Activated T-helper 1 cell treated with anti-CD3 and anti-CD28 coated beads, Interleukin-2, amount 50 U/mL, for 16 hours (primary cell): Measurements from ENCODE around the gene KRT37.

Experiments
- DNase-seq, 2 donors: peaks; one replicate each; pipeline ENCODE4 v3.0.0-alpha.2; 2020; ENCODE audit warnings: low read depth in 1 of 2, low spot score in 1 of 2

Gene KRT37

DNA sequence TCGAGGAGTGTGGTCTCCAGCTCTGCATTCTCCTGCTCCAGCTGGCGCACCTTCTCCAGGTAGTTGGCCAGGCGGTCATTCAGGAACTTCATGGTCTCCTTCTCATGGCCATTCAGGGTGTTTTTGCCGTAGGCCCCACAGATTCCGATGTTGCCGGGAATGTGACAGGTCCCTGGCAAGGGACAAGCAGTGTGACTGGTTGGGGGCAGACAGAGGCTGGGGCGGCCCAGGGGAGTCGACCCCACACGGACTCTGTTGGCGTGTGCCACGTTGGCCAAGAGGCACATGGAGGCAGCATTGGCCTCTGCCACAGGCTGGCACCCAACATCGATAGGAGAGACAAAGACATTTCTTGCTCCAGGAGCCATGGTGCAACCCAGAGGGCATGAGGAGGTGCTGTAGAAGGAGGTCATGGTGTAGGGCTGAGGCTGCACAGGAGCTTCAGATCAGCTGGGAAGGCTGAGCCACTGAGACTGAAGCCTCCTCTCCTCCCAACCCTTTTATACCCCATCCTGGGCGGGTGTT is at the start of gene KRT37:
Gene KRT37 (minus strand): TSS at position 475 of the 525 bp plus-strand sequence. CDS start 62 bp downstream, at position 413.
- no peak for DNase-seq

DNA sequence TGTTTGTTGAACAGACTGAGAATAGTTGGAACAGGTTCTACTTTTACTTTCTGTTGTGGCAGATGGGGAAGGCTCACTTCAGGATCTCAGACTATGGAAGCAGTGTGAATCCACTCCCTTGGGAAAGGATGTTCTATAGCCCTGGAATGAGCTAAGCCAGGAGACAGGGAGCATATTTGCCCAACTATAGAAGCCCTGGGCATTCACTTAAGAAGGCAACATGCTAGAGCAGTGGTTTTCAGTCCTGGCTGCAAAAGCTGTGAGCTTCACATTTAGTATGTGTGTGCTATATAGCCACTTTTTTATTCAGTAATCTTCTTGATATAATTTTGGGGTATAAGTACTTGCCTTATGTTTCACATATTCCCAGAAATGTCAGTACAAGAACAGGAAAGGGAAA is 44.0 kb upstream of the KRT37 start:
- DNase-seq: no peak

DNA sequence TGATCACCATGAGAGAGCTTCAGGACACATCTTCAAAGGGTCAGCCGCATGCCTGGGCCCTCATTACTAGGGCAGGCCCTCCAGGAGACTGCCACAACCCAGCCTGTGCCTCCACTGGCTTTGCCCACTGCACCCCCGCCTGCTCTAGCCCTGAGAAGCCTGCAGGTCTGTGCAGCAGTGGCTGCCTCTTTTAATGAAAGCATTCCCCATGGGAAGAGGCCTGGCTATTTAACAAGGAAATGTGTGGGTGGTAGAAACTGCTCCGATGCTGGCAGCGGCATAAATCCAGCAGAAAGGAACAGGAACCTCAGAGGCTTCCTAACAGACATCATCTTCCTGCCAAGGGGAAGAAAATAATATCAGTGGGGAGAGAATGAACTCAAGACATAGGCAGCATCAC is 43.2 kb upstream of the KRT37 start:
- DNase-seq: no peak

DNA sequence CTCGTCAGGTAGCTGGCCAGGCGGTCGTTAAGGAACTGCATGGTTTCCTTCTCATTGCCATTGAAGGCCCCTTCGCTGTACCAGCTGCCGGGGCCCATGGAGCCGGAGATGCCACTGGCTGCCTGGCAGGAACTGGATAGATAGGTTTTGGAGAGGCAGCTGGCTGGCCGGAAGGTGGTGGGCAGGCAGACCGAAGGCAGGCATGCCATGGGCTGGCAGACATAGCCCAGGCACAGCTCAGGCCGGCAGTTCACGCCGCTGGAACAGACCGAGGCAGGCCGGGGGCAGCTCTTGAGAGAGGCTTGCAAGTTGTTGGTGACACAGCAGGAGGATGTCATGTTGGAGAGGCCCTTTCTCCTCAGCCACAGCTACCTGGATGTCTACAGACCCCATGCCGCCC is 42.6 kb upstream of the KRT37 start, which contains the start of gene KRT32:
Gene KRT32 (minus strand): TSS at position 399 of the 400 bp plus-strand sequence. CDS start 61 bp downstream, at position 338.
- no peak for DNase-seq

- DNase-seq: no peak
Observed at GRCh38 chr17:41464682-41465081, 40.3 kb upstream of the KRT37 start.

DNA sequence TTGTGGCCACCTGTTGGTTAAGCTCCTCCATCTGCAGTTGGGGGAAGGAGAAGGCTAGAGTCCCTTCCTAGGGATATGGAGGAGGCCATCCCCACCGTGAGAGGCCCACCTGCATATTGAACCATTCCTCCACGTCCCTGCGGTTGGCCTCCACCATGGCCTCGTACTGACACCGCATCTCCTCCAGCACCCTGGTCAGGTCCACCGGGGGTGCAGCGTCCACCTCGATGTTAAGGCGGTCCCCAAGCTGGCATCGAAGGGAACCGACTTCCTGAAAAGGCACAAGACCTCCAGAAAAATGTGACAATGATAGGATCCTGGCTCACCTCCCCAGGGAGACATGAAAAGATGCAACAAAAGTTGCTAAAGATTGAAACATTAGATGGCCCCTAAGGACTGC is 39.8 kb upstream of the KRT37 start:
- no peak for DNase-seq

GRCh38 chr17:41463746-41464145 is 39.4 kb upstream of the KRT37 start:
- no peak for DNase-seq

- no peak for DNase-seq
Observed at GRCh38 chr17:41462705-41463104, 38.3 kb upstream of the KRT37 start.

DNA sequence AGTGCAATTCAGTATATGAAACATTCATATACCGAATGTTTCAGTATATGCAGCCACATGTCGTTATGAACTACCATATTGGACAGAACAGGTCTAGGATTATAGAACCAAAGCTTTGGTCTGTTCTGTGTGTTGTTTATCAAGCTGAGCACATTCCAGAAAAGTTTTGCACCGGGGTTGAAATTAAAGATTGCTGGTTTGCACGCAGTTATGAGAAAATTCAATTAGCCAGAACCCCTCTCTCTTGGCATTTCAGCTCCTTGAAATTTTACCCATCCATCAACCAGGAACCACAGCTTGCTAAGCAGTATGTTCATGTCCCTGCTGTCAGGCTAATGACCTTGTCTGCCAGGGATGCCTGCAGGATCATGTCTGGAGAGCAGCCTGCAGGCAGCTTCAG is 33.3 kb upstream of the KRT37 start:
- no peak for DNase-seq

- DNase-seq: no peak
Observed at GRCh38 chr17:41456204-41456603, 31.8 kb upstream of the KRT37 start.

DNA sequence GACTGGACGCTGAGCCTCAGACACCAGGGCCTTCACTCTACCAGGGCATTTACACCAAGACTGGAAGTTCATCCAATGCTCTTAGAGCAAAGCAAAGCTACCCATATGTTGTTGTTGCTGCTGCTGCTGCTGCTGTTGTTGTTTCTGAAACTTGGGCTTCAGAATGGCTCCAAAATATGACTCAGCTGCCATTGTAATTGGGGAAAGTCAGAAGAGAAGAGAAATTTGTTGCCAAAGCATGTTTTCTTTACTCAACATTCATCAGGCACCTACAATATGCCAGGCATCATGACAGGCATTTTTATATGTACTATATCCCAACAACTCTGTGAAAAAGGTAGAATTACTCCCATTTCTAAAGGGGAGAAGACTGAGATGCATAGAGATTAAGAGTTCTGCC is 30.9 kb upstream of the KRT37 start:
- no peak for DNase-seq

DNA sequence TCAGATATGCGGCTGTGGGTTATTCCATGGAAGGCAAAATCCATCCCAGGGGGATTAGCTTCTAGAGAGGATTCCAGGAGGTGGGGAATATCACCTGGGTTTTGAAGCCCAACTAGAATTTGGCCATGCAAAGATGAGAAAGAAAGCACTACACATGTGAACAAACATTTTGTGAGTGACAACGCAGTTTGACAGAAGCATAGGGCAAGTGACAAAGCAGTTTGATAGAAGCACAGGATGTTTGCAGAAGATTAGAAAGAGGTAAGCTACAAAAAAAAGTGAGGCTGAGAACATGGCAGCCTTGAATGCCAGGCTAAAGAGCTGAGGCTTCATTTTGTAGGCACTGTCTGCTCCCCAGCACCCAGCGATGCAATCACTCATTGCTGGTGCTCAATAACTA is 28.7 kb upstream of the KRT37 start:
- no peak for DNase-seq

GRCh38 chr17:41452281-41452680 is 27.9 kb upstream of the KRT37 start:
- no peak for DNase-seq

GRCh38 chr17:41451154-41451728 is 26.9 kb upstream of the KRT37 start:
- DNase-seq: no peak

- no peak for DNase-seq
Observed at GRCh38 chr17:41449008-41449407, 24.6 kb upstream of the KRT37 start.

GRCh38 chr17:41448506-41448905 is 24.1 kb upstream of the KRT37 start:
- DNase-seq: no peak

DNA sequence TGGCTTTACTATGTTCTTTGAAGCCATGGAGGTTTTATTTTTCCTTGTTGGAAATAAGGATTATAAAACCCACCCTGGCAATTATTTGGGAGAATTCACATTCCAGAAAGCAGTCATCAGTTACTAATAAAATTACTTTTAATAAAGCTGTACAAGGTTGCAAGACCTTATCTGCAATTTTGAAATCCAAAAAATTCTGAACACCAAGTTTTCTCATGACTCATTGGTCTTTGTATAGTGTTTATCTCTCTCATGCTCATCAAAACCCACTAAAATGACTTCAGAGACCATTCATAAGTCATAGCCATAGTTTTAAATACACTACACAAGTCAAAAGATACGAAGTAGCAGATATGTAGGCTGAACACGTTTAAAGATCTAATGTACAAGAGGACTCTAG is 22.4 kb upstream of the KRT37 start:
- DNase-seq: no peak

DNA sequence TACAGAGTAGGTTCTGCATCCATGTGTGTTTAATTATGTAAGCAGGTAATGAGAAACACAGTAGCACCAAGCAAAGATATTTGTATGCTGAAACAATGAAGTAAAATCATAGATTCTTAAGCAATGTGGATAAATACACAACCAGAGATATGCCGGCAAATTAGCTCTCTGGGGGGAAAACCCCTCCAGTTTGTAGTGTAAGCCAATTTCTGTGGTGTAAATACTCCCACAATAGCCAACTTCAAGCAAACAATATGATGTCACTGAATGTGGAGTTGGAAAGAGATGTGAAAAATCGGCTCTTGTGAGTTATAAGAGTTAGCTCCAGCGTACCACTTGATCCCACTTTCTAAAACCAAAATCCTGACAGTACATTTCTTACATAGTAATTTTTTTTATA is 20.3 kb upstream of the KRT37 start:
- no peak for DNase-seq

DNA sequence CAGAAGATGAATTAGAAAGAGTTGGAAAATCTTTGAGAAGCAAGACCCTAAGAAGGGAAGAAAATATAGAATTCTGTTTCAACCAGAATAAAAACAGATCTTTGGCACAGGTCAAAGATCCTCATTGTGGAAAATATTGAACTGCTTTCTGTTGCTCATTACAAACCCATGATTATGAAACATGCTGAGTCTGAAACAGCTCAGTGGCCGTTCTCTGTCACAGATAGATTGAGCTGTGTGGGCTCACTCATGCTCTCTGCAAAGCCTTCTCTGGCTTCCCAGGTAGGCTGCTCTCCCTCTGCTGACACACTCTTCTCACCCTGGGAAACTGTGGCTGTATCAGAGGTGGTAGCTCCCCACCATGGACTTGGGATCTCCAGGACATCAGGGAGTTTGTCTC is 19.8 kb upstream of the KRT37 start:
- no peak for DNase-seq

GRCh38 chr17:41442739-41443138 is 18.4 kb upstream of the KRT37 start:
- no peak for DNase-seq

GRCh38 chr17:41440531-41441033 is 16.2 kb upstream of the KRT37 start, which contains the start of gene KRT38:
Gene KRT38, minus strand, starts transcription at chr17:41440983. Its CDS starts 62 bp downstream, at chr17:41440921.
- no peak for DNase-seq

GRCh38 chr17:41439375-41439774 is 15.0 kb upstream of the KRT37 start:
- DNase-seq: no peak

- no peak for DNase-seq
Observed at GRCh38 chr17:41437769-41438168, 13.4 kb upstream of the KRT37 start.
